Gastrocnemius medialis (tissue), 4 donors: ENCODE measurements around the gene NDUFB8. TPM values are rescaled to one million over a fixed set of nuclear protein-coding genes. Genes with fewer than 3 reads are reported as not detected.

Source experiments
- ATAC-seq, 2 donors: fragments of 150-250 bp; one replicate each; pipeline ENCODE4 v1.9.1; 2016
- DNase-seq, 2 donors: peaks; one replicate each; pipeline ENCODE4 v3.0.0-alpha.2; 2019
- H3K27ac ChIP-seq, 4 donors: fragments of 200-600 bp; sonication (generic); 1 replicate in 1 of 4; 2 replicates in 3 of 4; pipeline ENCODE4 v1.5.1; 2016 to 2018; ENCODE audit warnings: mild to moderate bottlenecking in 2 of 4, moderate library complexity in 1 of 4
- H3K27me3 ChIP-seq, 3 donors: fragments of 200-600 bp; sonication (generic) in 2 of 3; 1 replicate in 1 of 3; 2 replicates in 2 of 3; pipeline versions ENCODE4 v1.5.1 to v1.6.0; 2016 to 2019; ENCODE audit warnings: mild to moderate bottlenecking in 1 of 3, moderate library complexity in 1 of 3
- H3K36me3 ChIP-seq, 2 donors: fragments of 200-600 bp; sonication (generic) in 1 of 2; one replicate each; pipeline ENCODE4 v1.5.1; 2017 to 2018
- H3K4me1 ChIP-seq, 2 donors: fragments of 200-600 bp; sonication (generic) in 1 of 2; one replicate each; pipeline ENCODE4 v1.5.1; 2016 to 2017; ENCODE audit warnings: mild to moderate bottlenecking in 2 of 2
- H3K4me3 ChIP-seq, 4 donors: fragments of 200-600 bp; sonication (generic) in 3 of 4; 1 replicate in 1 of 4; 2 replicates in 3 of 4; pipeline ENCODE4 v1.5.1; 2016 to 2019; ENCODE audit warnings: mild to moderate bottlenecking in 2 of 4
- H3K9me3 ChIP-seq, 3 donors: fragments of 200-600 bp; sonication (generic) in 2 of 3; 1 replicate in 1 of 3; 2 replicates in 2 of 3; pipeline ENCODE4 v1.5.1; 2016 to 2019
- CTCF ChIP-seq, 5 experiments: fragments of 450-650 bp in 3 of 5; fragments of 200-600 bp in 2 of 5; sonication (generic) in 2 of 5; IDR thresholded peaks in 4 of 5; conservative IDR thresholded peaks in 1 of 5; 1 replicate in 4 of 5; 2 replicates in 1 of 5; pipeline ENCODE4 v1.5.1; 2016 to 2019; ENCODE audit warnings: antibody characterized with exemption in 5 of 5, mild to moderate bottlenecking in 3 of 5, moderate library complexity in 3 of 5
- POLR2A ChIP-seq, 2 donors: fragments of 450-650 bp; IDR thresholded peaks; one replicate each; pipeline ENCODE4 v1.6.1; 2017; ENCODE audit warnings: antibody characterized with exemption in 2 of 2, mild to moderate bottlenecking in 2 of 2, moderate library complexity in 2 of 2
- in situ Hi-C, 4 donors: fragments of 200-750 bp; cut with MboI; loops; one replicate each; pipeline versions ENCODE4 v1.15.0 to v1.8.0; 2017; ENCODE audit warnings: low sequenced_read_pairs in 4 of 4
- intact Hi-C: fragments of 100-400 bp; cut with DNase I; formaldehyde crosslinking; loops from one replicate; pipeline ENCODE4 v1.15.1; 2023; ENCODE audit warnings: low total_unique reads
- total RNA-seq, 4 donors: library from RNA; depleted of rRNA; stranded (reverse); fragments of >200 nt; gene quantifications; one replicate each; pipeline versions ENCODE4 v1.1.0 to v1.2.3, GENCODE V29; 2016

The NDUFB8 gene
- total RNA-seq, 4 donors from 2014 or later, result 170 to 229 (median 219) TPM

GRCh38 chr10:100535715-100536353 is 6.2 kb upstream of the NDUFB8 start, which contains the start of gene HIF1AN:
Gene HIF1AN, plus strand, starts transcription at chr10:100535943. Its CDS starts 16 bp downstream, at chr10:100535959.
- in situ Hi-C loops (no loop called here), intact Hi-C loops (loop anchor here (2.0 to 10.0 kb wide), 4 partner anchors 249 to 1279 kb away; partner anchors contain the start of genes BLOC1S2, GOT1 and OGA)
- no peaks in the 10 kb centered on the region for H3K27me3 ChIP-seq
- H3K4me3 ChIP-seq, result peak within 1 kb of the TSS; percentile 71 to 99 (median 88)
- H3K9me3 ChIP-seq, result no peaks in the 10 kb centered on the region
- peak; percentile 97 to 98 for ATAC-seq
- peak; percentile 81 to 91 for DNase-seq
- H3K4me1 ChIP-seq, result peaks cover 20 to 31% of the 10 kb centered on the region in 2 donors
- H3K27ac ChIP-seq, result peak within 1 kb of the TSS; percentile 76 to 86 (median 82)
- peak; percentile 67 to 81 for TF ChIP-seq POLR2A (IDR thresholded peaks at IDR 0.05)
- peak; percentile 71 to 96 (median 83) for TF ChIP-seq CTCF (IDR thresholded peaks at IDR 0.05 in 4 of 5, conservative IDR thresholded peaks at IDR 0.05 in 1 of 5)
- peaks cover 0 to 29% of the 10 kb centered on the region in 2 donors for H3K36me3 ChIP-seq

DNA sequence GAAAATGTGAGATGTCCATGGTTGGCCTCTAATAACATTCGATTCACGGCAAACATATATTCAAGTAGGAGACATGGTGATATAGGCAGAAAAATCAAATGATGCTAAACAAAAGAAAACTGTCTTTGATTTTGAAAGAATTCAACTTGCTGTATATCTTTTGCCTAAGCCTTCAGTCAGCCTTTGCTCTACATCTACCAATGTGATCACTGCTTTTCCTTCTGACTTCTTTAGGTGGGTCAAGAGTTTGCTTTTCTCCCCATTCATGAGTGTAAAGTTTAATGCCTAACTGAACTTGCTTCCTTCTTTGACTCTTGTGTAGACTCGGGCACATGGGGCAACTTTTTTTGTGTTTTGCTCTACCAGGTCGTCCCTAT is 5.7 kb upstream of the NDUFB8 start:
- H3K4me1 ChIP-seq, result peaks cover 21 to 36% of the 10 kb centered on the region in 2 donors
- in situ Hi-C loops, result no loop called here

GRCh38 chr10:100534726-100535125 is 5.1 kb upstream of the NDUFB8 start:
- H3K27ac ChIP-seq, result peak overlapping the region in 2 of 4 donors; percentile 83 to 86
- peaks cover 0 to 18% of the 10 kb centered on the region in 2 donors for H3K36me3 ChIP-seq
- H3K4me1 ChIP-seq, result peaks cover 24 to 38% of the 10 kb centered on the region in 2 donors
- H3K27me3 ChIP-seq, result no peaks in the 10 kb centered on the region
- no peak for TF ChIP-seq CTCF (IDR thresholded peaks at IDR 0.05 in 4 of 5, conservative IDR thresholded peaks at IDR 0.05 in 1 of 5)
- no peak for TF ChIP-seq POLR2A (IDR thresholded peaks at IDR 0.05)
- intact Hi-C loops (loop anchor here (2.0 to 10.0 kb wide), 4 partner anchors 248 to 1280 kb away; partner anchors contain the start of genes BLOC1S2, GOT1 and OGA), in situ Hi-C loops (no loop called here)
- no peak overlapping the region for H3K4me3 ChIP-seq
- DNase-seq (no peak), ATAC-seq (no peak)
- H3K9me3 ChIP-seq, result no peaks in the 10 kb centered on the region

More for the DNA sequence above, 5.7 kb upstream of the NDUFB8 start:
- intact Hi-C loops, result loop anchor here (2.0 to 10.0 kb wide), 4 partner anchors 249 to 1279 kb away; partner anchors contain the start of genes BLOC1S2, GOT1 and OGA
- H3K9me3 ChIP-seq, result no peaks in the 10 kb centered on the region
- H3K27me3 ChIP-seq, result no peaks in the 10 kb centered on the region
- peak in 1 of 2 donors; percentile 23 for ATAC-seq
- H3K4me3 ChIP-seq, result peak overlapping the region; percentile 71 to 99 (median 88)
- no peak for TF ChIP-seq POLR2A (IDR thresholded peaks at IDR 0.05)
- no peak for TF ChIP-seq CTCF (IDR thresholded peaks at IDR 0.05 in 4 of 5, conservative IDR thresholded peaks at IDR 0.05 in 1 of 5)
- peak overlapping the region; percentile 76 to 86 (median 82) for H3K27ac ChIP-seq
- DNase-seq, result no peak
- H3K36me3 ChIP-seq, result peaks cover 0 to 24% of the 10 kb centered on the region in 2 donors

DNA sequence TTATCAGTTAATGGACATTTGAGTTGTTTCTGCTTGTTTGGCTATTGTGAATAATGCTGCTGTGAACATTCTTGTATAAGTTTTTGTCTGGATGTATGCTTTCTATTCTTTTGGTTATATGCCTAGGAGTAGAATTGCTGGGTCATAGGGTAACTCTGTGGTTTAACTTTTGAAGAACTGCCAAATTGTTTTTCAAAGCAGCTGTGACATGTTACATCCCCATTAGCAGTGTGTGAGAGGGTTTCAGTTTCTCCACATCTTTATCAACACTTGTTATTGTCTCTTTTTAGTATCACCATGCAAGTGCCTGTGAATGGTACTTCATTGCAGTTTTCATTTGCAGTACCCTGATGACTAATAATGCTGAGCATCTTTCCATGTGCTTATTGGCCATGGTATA is 2.1 kb upstream of the NDUFB8 start:
- H3K27me3 ChIP-seq, result no peaks in the 10 kb centered on the region
- H3K27ac ChIP-seq, result no peak overlapping the region
- in situ Hi-C loops (no loop called here), intact Hi-C loops (loop anchor here (10.0 kb wide), 1 partner anchor 1283 kb away; the partner anchor contains the start of gene OGA)
- TF ChIP-seq POLR2A (IDR thresholded peaks at IDR 0.05) (no peak), CTCF (IDR thresholded peaks at IDR 0.05 in 4 of 5, conservative IDR thresholded peaks at IDR 0.05 in 1 of 5) (no peak)
- ATAC-seq (no peak), DNase-seq (no peak)
- H3K9me3 ChIP-seq, result no peaks in the 10 kb centered on the region
- peaks cover 0 to 6% of the 10 kb centered on the region in 2 donors for H3K36me3 ChIP-seq
- H3K4me1 ChIP-seq, result peaks cover 27 to 37% of the 10 kb centered on the region in 2 donors
- no peak overlapping the region for H3K4me3 ChIP-seq
